ENCODE data around the gene FBLN2. TPM values are rescaled to one million over a fixed set of nuclear protein-coding genes. Genes with fewer than 3 reads are reported as not detected.

FBLN2 gene
- total RNA-seq, 1 experiment from 2014 or later, result 0.11 TPM

DNA sequence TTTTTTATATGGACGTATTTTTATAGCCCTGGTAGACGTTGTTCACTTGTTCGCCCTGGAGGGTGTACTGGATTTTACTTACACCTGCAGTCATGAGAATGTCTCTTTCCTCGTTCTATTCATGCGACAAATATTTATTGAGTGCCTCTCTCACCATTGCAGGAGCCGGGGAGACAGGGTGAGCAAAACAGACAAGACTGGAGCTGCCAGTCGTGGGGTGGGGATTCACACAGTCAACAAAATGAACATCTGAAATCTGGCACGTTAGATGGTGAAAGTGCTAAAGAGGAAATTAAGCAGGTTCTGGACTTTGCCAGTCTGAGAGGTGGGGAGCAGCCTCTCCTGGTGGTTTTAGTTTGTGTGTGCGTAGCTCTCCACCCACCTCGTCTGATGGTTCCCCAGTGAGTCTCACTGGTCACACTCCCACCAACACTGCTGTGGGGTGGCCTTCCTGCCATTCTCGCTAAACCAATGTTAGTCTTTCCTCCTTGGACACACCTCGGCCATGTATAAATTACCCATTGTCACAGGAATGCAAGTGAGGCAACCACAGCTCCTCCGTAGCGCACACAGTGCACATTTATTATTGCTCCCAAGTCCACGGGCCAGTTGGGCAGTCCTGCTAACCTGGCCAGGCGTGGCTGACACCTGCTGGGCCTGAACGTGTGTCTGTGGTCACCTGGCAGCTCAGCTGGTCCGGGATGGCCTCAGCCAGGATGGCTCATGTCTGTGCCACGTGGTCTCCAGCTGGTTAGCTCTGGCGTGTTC lies 31.5 kb downstream of the FBLN2 start:
- ATAC-seq (no peak; the same call in 1 of the 2 replicates), DNase-seq (no peak)
- no TSS peak for BruUV-seq (replicated peaks)
- Histone ChIP-seq H3F3A (ENCODE audit: low read length, unreplicated experiment) (no peaks in the 10 kb centered on the region), H3K9ac (ENCODE audit: low read length) (no peak overlapping the region), H3K27ac (ENCODE audit: low read length) (no peak overlapping the region), H3K27me3 (ENCODE audit: low read length) (no peaks in the 10 kb centered on the region), H2AFZ (ENCODE audit: low read length) (no peak overlapping the region), H3K79me2 (ENCODE audit: low read length) (no peaks in the 10 kb centered on the region), H3K9me2 (replicated peaks; ENCODE audit: low read length) (no peaks in the 10 kb centered on the region), H3K4me3 (ENCODE audit: low read length) (no peak overlapping the region), H4K20me1 (ENCODE audit: low read length) (no peaks in the 10 kb centered on the region), H3K36me3 (ENCODE audit: low read depth, low read length) (no peaks in the 10 kb centered on the region), H3K4me1 (ENCODE audit: insufficient read depth, low read length) (no peaks in the 10 kb centered on the region), H3K4me2 (ENCODE audit: low read length) (no peak overlapping the region), H3K9me3 (ENCODE audit: low read length) (no peaks in the 10 kb centered on the region)
- TF ChIP-seq EZH2phosphoT487 (IDR thresholded peaks at IDR 0.05; ENCODE audit: borderline replicate concordance, low read length) (no peak), EZH2 (IDR thresholded peaks at IDR 0.05; ENCODE audit: low read length, unreplicated experiment) (no peak)
- TF ChIP-seq, protein P1, sequence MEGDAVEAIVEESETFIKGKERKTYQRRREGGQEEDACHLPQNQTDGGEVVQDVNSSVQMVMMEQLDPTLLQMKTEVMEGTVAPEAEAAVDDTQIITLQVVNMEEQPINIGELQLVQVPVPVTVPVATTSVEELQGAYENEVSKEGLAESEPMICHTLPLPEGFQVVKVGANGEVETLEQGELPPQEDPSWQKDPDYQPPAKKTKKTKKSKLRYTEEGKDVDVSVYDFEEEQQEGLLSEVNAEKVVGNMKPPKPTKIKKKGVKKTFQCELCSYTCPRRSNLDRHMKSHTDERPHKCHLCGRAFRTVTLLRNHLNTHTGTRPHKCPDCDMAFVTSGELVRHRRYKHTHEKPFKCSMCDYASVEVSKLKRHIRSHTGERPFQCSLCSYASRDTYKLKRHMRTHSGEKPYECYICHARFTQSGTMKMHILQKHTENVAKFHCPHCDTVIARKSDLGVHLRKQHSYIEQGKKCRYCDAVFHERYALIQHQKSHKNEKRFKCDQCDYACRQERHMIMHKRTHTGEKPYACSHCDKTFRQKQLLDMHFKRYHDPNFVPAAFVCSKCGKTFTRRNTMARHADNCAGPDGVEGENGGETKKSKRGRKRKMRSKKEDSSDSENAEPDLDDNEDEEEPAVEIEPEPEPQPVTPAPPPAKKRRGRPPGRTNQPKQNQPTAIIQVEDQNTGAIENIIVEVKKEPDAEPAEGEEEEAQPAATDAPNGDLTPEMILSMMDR (conservative IDR thresholded peaks at IDR 0.05; ENCODE audit: low read depth, low read length), result no peak
- ChIA-PET POLR2A (ENCODE audit: unreplicated experiment) (interaction anchor here (0.7 kb wide), 1 partner anchor 290 kb away, joined by 3 read pairs; no protein-coding TSS in a partner anchor), CTCF (no interaction called here)
- intact Hi-C loops (cut with micrococcal nuclease), result no loop called here

DNA sequence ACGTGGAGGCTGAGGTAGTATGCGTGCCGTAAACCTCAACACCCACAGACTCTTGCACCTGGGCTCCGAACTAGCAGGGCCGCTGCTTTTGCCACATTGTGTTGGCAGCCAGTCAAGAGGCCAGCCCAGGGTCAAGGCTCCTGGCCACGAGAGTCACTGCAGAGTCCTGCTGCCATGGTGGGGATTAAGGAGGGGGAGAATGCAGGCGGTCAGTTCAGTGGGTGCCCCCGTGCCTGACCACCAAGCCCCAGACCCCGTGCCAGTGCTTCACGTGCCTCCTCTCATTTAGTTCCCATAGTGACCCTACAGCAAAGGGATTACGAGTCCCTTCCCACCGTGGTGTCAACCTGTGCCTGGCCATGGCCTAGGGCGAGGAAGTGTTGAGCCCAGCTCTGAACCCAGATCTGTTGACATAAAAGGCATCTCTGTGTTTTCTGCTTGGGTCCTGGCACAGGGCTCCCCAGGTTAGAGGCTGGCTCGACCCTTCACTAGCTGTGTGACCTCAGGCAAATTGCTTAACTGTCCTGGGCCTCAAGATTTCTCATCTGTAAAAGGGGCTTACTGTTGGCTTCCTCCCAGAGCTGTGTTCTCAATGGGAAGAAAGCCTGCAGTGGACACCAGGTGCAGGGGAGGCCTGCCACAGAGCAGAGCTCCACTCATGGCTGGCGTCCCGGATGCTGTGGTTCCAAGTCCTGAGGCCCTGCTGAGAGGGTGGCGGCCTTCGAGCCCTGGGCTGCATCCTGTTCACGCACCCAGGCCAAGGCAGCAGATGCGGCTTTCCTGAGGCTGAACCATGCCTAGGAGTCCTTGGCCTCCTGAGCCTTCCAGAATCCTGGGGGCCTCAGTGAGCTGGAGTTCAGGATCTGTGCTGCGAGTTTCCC lies 32.8 kb downstream of the FBLN2 start:
- Histone ChIP-seq H4K20me1 (ENCODE audit: low read length) (no peaks in the 10 kb centered on the region), H3K9me3 (ENCODE audit: low read length) (no peaks in the 10 kb centered on the region), H3K4me3 (ENCODE audit: low read length) (no peak overlapping the region), H2AFZ (ENCODE audit: low read length) (no peak overlapping the region), H3K27ac (ENCODE audit: low read length) (no peak overlapping the region), H3K36me3 (ENCODE audit: low read depth, low read length) (no peaks in the 10 kb centered on the region), H3K9me2 (replicated peaks; ENCODE audit: low read length) (no peaks in the 10 kb centered on the region), H3K4me1 (ENCODE audit: insufficient read depth, low read length) (no peaks in the 10 kb centered on the region), H3F3A (ENCODE audit: low read length, unreplicated experiment) (no peaks in the 10 kb centered on the region), H3K9ac (ENCODE audit: low read length) (no peak overlapping the region), H3K4me2 (ENCODE audit: low read length) (no peak overlapping the region), H3K27me3 (ENCODE audit: low read length) (no peaks in the 10 kb centered on the region), H3K79me2 (ENCODE audit: low read length) (no peaks in the 10 kb centered on the region)
- ChIA-PET POLR2A (ENCODE audit: unreplicated experiment) (no interaction called here), CTCF (interaction anchor here (0.5 kb wide), 1 partner anchor 66 kb away, joined by 3 read pairs; no protein-coding TSS in a partner anchor)
- DNase-seq (no peak), ATAC-seq (no peak)
- TF ChIP-seq EZH2phosphoT487 (IDR thresholded peaks at IDR 0.05; ENCODE audit: borderline replicate concordance, low read length) (no peak), EZH2 (IDR thresholded peaks at IDR 0.05; ENCODE audit: low read length, unreplicated experiment) (no peak)
- TF ChIP-seq, protein P1 (conservative IDR thresholded peaks at IDR 0.05; ENCODE audit: low read depth, low read length), result no peak
- no TSS peak for BruUV-seq (replicated peaks)
- intact Hi-C loops (cut with micrococcal nuclease), result no loop called here

All from PC-3 (cell line).